HG02571 (cell line): Measurements from ENCODE around the gene TNKS2.
"Not testable (repeated sequence)": the region's sequence is repeated elsewhere in the genome, so short reads cannot be mapped to it uniquely, and the experiment has no call there.

Experiments used
- ATAC-seq: cut with Tn5 transposase; IDR thresholded peaks from one replicate; pipeline ENCODE4 v1.9.1; 2021; ENCODE audit warnings: mild to moderate bottlenecking, moderate library complexity; ENCODE audit not compliant: unreplicated experiment

Gene TNKS2

GRCh38 chr10:91796331-91797047, 1.7 kb upstream of the TNKS2 start:
- no peak for ATAC-seq

GRCh38 chr10:91797048-91797690, 1.1 kb upstream of the TNKS2 start:
- ATAC-seq = no peak

- peak; percentile 32 for ATAC-seq
Measured at GRCh38 chr10:91798649-91799611, 704 bp downstream of the TNKS2 start.

DNA sequence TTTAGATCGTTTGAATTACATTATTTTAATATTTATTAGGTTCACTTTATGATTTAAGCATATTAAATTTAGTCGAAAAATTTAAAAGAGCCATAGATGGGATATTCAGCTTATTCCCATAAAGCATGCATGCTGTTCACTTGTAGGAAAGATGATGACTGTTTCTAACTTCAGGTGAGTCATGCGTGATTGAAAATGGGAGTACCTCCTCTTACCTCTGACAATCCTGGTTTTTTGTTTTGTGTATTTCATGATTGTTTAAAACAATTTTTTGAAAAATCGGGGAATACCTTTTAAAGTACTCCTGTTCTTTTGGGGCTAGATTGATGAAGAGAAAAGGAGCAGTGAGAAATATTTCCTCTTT, 1.4 kb downstream of the TNKS2 start:
- no peak for ATAC-seq

GRCh38 chr10:91800182-91800581, 2.0 kb downstream of the TNKS2 start:
- ATAC-seq = no peak

DNA sequence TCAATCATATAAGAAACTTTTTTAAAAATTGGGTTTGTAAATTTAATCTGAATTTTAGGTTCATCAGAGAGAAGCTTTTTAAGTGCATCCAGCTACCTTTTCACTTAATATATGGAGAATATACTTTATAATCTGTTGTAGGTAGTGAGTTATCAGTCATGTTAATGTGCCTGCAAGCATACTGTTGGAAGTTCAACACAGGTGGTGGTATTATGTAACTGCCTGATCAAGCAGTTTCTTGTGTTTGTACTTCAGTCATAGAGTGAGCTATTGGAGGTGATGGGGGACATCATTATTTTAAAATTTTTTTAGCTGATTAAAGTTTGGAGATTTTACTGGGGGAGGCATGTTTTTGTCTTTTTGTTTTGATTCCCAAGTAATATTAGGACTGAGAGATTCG, 2.5 kb downstream of the TNKS2 start:
- ATAC-seq = no peak

GRCh38 chr10:91803386-91804125, 5.3 kb downstream of the TNKS2 start:
- no peak for ATAC-seq

DNA sequence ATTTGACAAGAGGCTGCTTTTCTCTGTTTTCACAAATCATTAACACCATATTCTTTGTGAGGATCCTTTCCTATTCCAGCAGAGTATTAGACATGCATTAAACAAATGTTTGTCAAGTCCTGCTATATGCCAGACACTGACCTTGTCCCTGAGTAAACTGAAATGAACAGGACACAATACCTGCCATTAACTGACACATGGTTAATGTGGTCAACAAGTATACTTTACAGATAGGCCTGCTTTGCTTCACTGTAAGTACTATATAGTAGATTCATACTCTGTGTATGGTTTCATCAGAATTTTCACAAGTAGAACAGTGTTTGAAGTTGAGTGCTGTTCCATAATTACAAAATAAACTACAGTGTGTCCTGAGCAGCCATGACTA, 5.9 kb downstream of the TNKS2 start:
- no peak for ATAC-seq

- no peak for ATAC-seq
Measured at GRCh38 chr10:91805110-91805838, 7.0 kb downstream of the TNKS2 start.

DNA sequence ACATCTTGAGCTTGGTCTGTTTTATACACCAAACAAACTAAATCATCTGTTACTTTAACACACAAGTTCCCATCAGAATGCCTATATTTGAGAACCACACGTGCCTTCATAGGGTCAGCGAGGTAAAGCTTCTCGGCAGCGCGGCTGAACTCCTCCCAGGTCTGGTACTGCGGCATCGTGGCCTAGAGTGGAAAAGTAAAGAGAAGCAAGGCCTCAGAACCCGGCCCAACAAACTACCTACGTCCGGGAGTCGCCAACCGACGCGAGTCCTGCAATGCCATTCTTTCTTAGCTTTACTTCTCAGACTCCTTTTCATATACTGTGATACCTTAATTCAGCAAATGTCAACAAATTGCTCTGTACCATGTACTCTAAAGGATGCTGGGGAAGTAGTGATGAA, 9.0 kb downstream of the TNKS2 start:
- not testable (repeated sequence) for ATAC-seq

DNA sequence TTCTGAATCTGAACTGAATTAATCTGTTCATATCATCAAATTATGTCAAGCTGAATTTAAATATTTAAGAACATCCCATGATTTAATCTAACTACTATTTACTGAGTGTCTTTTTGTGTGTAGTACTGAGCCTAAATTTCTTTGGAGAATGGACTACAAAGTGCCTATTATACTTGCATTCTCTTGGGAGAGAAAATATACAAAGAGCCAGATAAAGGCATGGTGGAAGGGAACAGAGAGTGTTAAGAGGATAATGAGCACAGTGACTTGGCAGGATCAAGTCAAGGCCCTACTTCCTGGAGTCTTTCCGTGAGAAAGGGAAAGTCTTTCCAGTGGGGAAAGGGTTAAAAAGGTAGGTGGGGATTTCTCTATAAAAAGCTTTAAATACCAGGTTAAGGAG, 15.0 kb downstream of the TNKS2 start:
- ATAC-seq = no peak

GRCh38 chr10:91816981-91817380, 18.8 kb downstream of the TNKS2 start:
- no peak for ATAC-seq

- no peak for ATAC-seq
Measured at GRCh38 chr10:91820144-91820543, 21.9 kb downstream of the TNKS2 start.

- no peak for ATAC-seq
Measured at GRCh38 chr10:91824076-91824475, 25.9 kb downstream of the TNKS2 start.

DNA sequence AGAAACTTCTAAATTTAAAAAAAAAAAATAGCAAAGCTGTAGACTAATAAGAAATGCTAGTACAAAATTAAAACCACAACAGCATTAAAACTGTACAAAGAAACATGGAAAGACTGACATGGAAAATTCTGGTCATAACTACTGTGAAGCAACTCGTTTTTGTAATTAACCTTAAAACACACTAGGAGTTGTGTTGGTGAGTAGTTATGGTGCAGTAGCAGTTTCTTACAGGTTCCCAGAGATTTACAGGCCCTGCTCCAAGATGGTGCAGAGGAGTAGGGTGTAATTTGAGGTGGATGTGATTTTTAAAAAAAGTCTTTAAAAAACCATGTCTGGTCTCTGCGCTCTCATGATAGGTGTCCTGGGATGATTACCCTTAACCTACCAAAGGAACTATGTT, 31.0 kb downstream of the TNKS2 start:
- ATAC-seq = no peak

DNA sequence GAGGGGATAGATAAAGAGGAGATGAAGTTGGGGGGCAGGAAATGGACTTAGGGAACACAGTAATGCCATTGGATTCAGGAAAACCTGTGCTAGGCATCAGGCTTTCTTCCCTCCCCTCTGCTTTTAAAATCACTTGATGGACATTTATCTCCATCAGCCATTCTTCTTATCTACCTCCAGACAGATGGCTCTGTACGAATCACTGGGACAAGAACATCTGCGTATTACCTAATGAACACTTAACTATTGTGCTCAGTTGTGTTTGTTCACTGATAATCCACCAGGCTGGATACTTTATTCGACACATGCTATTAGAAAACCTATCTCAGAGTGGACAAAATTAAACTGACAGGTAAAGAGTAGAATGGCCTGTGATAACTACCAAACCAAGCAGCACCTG, 40.0 kb downstream of the TNKS2 start:
- ATAC-seq = no peak

DNA sequence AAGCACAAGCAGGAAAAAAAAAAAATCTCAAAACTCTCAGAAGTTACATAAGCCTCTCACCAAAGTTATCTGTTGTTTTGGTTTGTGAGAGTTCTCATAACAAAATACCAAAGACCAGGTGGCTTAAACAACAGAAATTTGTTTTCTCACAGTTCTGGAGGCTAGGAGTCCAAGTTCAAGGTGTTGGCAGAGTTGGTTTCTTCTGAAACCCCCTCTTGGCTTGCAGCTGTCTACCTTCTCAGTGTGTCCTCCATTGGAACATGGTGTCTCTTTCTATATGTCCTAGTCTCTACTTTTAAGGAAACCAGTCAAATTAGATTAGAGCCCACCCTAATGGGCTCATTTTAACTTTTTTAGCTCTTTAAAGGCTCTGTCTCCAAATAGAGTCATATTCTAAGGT, 44.9 kb downstream of the TNKS2 start:
- ATAC-seq = no peak

DNA sequence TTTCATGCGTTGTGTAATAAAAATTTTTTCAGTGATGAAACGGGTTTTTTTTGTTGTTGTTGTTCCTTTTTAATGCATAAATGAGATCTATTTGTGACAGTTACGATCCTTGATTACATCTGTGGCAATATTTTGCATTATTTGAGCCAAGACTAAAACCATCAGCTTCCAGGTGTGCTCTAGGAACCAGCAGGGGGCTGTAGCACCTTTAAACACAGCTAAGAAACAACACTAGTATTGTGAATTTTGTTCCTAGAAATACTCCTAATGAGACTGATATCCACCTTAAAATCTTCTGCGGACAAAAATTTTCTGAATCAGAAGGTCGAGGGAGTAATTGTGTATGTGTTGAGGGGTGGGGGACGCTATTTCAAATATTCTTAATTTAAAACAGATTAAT, 58.4 kb downstream of the TNKS2 start:
- ATAC-seq = no peak

DNA sequence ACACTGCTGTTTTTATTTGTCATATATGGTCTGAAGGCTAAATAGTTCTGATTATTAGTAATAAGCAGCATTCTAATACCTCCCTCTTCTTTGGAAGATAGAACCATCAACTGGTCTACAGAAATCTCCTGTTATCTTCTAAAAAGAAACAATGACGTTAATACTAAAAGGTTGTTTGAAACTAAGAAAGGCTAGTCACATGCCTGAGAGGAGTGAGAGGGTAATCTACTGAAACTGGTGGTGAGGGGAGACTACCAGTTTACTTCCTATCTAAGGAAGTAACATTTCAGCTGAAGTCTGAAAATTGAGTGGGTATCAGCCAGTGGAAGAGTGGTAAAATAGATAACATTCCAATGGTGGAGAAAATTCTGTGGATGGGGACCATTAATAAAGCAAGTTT, 62.7 kb downstream of the TNKS2 start:
- ATAC-seq = no peak

- no peak for ATAC-seq
Measured at GRCh38 chr10:91864099-91864498, 65.9 kb downstream of the TNKS2 start.
